Loucy (cell line): ENCODE data around the gene GBP4.

ENCODE experiments used
- H2AFZ ChIP-seq: fragments of 200-600 bp; sonication (generic); 2 replicates; pipeline ENCODE4 v1.6.0; 2016; ENCODE audit warnings: antibody characterized with exemption, mild to moderate bottlenecking, low read length, moderate library complexity
- H3F3A ChIP-seq: fragments of 200-600 bp; 2 replicates; pipeline ENCODE4 v1.6.0; 2016; ENCODE audit warnings: antibody characterized with exemption, low read depth, mild to moderate bottlenecking
- H3K27me3 ChIP-seq: fragments of 200-600 bp; sonication (generic); 2 replicates; pipeline ENCODE4 v1.6.1; 2014; ENCODE audit warnings: low read length, mild to moderate bottlenecking; ENCODE audit not compliant: insufficient read depth, poor library complexity, severe bottlenecking
- H3K36me3 ChIP-seq: fragments of 200-600 bp; sonication (generic); 2 replicates; pipeline ENCODE4 v1.6.1; 2016; ENCODE audit warnings: low read length; ENCODE audit not compliant: insufficient read depth
- H3K4me1 ChIP-seq: fragments of 200-600 bp; sonication (generic); 2 replicates; pipeline ENCODE4 v1.5.1; 2014; ENCODE audit warnings: low read length, mild to moderate bottlenecking; ENCODE audit not compliant: insufficient read depth, poor library complexity, severe bottlenecking
- H3K4me2 ChIP-seq: fragments of 200-600 bp; sonication (generic); 2 replicates; pipeline ENCODE4 v1.6.0; 2014; ENCODE audit warnings: antibody characterized with exemption, low read length, low read depth, mild to moderate bottlenecking; ENCODE audit not compliant: poor library complexity, severe bottlenecking
- H3K4me3 ChIP-seq: fragments of 200-600 bp; sonication (generic); 2 replicates; pipeline ENCODE4 v1.5.1; 2014; ENCODE audit warnings: low read length, mild to moderate bottlenecking, mixed read lengths; ENCODE audit not compliant: poor library complexity, severe bottlenecking
- H3K79me2 ChIP-seq: fragments of 200-600 bp; sonication (generic); 2 replicates; pipeline ENCODE4 v1.6.1; 2014; ENCODE audit warnings: low read length; ENCODE audit not compliant: insufficient read depth
- H3K9ac ChIP-seq: fragments of 200-600 bp; sonication (generic); 2 replicates; pipeline ENCODE4 v1.6.0; 2014; ENCODE audit warnings: mild to moderate bottlenecking, low read depth, low read length, moderate library complexity; ENCODE audit not compliant: poor library complexity, severe bottlenecking
- H3K9me2 ChIP-seq: fragments of 200-600 bp; sonication (generic); replicated peaks from 2 replicates; pipeline ENCODE4 v1.6.1; 2016; ENCODE audit warnings: low read depth, low read length, mixed read lengths
- H3K9me3 ChIP-seq: fragments of 200-600 bp; sonication (generic); 2 replicates; pipeline ENCODE4 v1.6.1; 2014; ENCODE audit warnings: mild to moderate bottlenecking, antibody characterized with exemption, low read length, low read depth; ENCODE audit not compliant: insufficient read depth
- H4K20me1 ChIP-seq: fragments of 200-600 bp; sonication (generic); 2 replicates; pipeline ENCODE4 v1.6.0; 2014; ENCODE audit warnings: antibody characterized with exemption, low read length, mild to moderate bottlenecking; ENCODE audit not compliant: insufficient read depth, poor library complexity, severe bottlenecking
- EZH2phosphoT487 ChIP-seq: fragments of 200-600 bp; IDR thresholded peaks from 2 replicates; pipeline ENCODE4 v1.6.1; 2018; ENCODE audit warnings: antibody characterized with exemption, mild to moderate bottlenecking, moderate library complexity, borderline replicate concordance
- TF ChIP-seq, protein P1 (sequence below): fragments of 200-600 bp; sonication (generic); conservative IDR thresholded peaks from 2 replicates; pipeline ENCODE4 v1.5.1; 2014; ENCODE audit warnings: mild to moderate bottlenecking, antibody characterized with exemption, low read length

The GBP4 gene

DNA sequence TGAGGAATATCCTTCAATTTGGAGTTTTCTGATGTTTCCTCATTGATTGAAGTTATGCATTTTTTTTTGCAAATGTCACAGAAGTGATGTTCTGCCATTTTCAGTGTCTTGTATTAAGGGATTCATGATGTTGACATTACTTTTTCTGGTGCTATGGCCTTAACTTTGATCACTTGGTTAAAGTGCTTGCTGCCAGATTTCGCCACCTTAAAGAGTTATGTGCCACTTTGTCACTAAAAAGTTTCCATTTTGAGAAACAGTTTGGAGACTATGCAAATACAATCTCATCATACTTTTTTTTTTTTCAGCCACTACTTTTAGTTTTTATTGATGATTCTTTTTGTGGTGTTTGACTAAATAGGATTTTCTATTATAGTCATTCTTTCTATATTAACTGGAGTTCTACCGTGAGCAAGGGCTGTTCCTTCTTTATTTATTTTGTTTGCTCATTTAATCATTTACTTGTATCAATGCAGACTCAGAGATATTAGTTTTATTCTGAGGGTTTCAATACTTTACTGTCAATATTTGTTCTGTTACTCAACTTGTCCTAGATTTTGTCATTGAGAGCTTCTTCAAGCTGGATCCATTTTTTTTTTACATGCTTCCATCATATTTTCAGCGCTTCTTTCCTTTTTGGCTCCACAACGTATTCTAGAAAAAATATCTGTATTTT, 26.1 kb downstream of the GBP4 start:
- no peaks in the 10 kb centered on the region for H3K4me1 ChIP-seq
- TF ChIP-seq, protein P1, sequence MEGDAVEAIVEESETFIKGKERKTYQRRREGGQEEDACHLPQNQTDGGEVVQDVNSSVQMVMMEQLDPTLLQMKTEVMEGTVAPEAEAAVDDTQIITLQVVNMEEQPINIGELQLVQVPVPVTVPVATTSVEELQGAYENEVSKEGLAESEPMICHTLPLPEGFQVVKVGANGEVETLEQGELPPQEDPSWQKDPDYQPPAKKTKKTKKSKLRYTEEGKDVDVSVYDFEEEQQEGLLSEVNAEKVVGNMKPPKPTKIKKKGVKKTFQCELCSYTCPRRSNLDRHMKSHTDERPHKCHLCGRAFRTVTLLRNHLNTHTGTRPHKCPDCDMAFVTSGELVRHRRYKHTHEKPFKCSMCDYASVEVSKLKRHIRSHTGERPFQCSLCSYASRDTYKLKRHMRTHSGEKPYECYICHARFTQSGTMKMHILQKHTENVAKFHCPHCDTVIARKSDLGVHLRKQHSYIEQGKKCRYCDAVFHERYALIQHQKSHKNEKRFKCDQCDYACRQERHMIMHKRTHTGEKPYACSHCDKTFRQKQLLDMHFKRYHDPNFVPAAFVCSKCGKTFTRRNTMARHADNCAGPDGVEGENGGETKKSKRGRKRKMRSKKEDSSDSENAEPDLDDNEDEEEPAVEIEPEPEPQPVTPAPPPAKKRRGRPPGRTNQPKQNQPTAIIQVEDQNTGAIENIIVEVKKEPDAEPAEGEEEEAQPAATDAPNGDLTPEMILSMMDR = no peak
- no peak for TF ChIP-seq EZH2phosphoT487

DNA sequence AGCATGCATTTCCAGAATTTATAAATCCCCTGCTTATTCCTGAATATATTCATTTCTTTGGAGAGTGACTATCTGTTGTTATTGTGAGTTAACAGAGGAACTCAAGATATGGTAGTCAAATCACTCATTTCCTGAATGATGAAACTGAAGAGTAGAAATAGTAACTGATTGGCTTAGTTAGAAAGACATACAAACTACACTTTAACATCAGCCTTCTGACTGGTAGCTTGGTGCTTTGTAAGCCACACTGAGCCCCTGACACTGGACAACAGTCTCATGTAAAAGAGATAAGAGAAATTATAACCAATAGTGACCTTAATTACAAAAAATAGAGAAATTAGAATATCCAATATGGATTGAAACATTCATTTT, 27.7 kb downstream of the GBP4 start:
- TF ChIP-seq EZH2phosphoT487 = no peak
- TF ChIP-seq, protein P1 = no peak
- Histone ChIP-seq H3K4me3 (no peak overlapping the region), H3K9me2 (no peaks in the 10 kb centered on the region), H3K4me1 (no peaks in the 10 kb centered on the region), H3F3A (no peaks in the 10 kb centered on the region), H3K4me2 (no peak overlapping the region), H4K20me1 (no peaks in the 10 kb centered on the region), H3K79me2 (no peaks in the 10 kb centered on the region), H3K9me3 (no peaks in the 10 kb centered on the region), H3K9ac (no peak overlapping the region), H2AFZ (peak overlapping the region; percentile 30), H3K27me3 (no peaks in the 10 kb centered on the region), H3K36me3 (no peaks in the 10 kb centered on the region)

More for the DNA sequence above, 26.1 kb downstream of the GBP4 start:
- Histone ChIP-seq H4K20me1 (no peaks in the 10 kb centered on the region), H3K9ac (no peak overlapping the region), H3K9me2 (no peaks in the 10 kb centered on the region), H3K4me3 (no peak overlapping the region), H3F3A (no peaks in the 10 kb centered on the region), H3K4me2 (no peak overlapping the region), H3K36me3 (no peaks in the 10 kb centered on the region), H2AFZ (no peak overlapping the region), H3K79me2 (no peaks in the 10 kb centered on the region), H3K9me3 (no peaks in the 10 kb centered on the region), H3K27me3 (no peaks in the 10 kb centered on the region)

DNA sequence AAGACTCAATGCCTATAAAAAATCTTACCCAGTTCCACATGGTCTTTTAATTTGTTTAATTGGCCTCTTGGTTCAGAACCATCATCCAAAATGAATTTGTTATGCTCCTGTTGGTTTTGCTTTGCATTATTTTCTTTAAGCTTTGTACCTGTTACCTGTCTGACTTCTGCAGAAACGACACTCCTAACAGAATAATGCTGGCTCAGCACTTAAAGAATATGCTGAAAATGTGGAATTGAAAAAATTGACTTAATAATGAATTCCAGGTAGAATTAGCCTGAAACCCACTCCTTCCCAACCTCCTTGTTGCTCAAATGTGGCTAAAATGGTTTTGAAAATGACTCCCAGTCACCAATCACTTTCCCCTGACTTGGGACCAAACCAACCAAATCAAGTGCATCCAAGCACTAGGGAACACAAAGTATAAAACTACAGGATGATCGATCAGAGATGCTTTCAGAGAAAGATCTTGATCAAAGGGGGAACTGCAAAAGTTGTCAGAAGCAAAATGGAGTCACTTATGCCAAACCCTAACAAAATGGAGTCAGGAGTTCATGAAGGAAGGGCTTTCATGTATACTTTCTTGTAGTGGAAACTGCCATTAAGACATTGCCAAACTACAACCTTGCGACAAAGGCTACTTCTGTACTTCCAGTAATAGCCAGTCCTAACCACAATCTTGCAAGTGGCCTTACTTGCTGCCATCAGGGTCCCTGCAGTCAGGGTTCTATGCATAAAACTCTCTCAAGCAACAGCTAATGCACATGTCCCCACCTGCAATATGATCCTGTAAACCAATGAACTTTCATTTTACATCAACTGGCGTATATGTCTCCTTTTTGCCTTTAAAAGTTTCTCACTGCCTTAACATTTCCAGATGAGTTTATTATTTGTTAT, 28.3 kb downstream of the GBP4 start:
- no peaks in the 10 kb centered on the region for H3F3A ChIP-seq
- no peaks in the 10 kb centered on the region for H3K9me2 ChIP-seq
- H2AFZ ChIP-seq = peak overlapping the region; percentile 30
- no peaks in the 10 kb centered on the region for H4K20me1 ChIP-seq
- no peaks in the 10 kb centered on the region for H3K27me3 ChIP-seq
- H3K4me1 ChIP-seq = no peaks in the 10 kb centered on the region
- H3K36me3 ChIP-seq = no peaks in the 10 kb centered on the region
- H3K9ac ChIP-seq = no peak overlapping the region
- no peaks in the 10 kb centered on the region for H3K9me3 ChIP-seq
- no peak overlapping the region for H3K4me3 ChIP-seq
- H3K79me2 ChIP-seq = no peaks in the 10 kb centered on the region
- no peak for TF ChIP-seq EZH2phosphoT487
- TF ChIP-seq, protein P1 = no peak
- H3K4me2 ChIP-seq = no peak overlapping the region
